ENCODE results near the gene TRIM59.

TRIM59 gene

GRCh38 chr3:160449636-160450598, at the start of gene TRIM59 (continued):
- TF ChIP-seq, protein P1, sequence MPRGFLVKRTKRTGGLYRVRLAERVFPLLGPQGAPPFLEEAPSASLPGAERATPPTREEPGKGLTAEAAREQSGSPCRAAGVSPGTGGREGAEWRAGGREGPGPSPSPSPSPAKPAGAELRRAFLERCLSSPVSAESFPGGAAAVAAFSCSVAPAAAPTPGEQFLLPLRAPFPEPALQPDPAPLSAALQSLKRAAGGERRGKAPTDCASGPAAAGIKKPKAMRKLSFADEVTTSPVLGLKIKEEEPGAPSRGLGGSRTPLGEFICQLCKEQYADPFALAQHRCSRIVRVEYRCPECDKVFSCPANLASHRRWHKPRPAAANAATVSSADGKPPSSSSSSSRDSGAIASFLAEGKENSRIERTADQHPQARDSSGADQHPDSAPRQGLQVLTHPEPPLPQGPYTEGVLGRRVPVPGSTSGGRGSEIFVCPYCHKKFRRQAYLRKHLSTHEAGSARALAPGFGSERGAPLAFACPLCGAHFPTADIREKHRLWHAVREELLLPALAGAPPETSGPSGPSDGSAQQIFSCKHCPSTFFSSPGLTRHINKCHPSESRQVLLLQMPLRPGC (tag by site-specific recombination; IDR thresholded peaks at IDR 0.05), result 0 out of 2 replicates have a peak, but pooled peaks have one; percentile 36
- TF ChIP-seq ZNF335 (tag by site-specific recombination; conservative IDR thresholded peaks at IDR 0.05), result peak; percentile 96
- 0 out of 2 replicates have a peak, but pooled peaks have one; percentile 8 for TF ChIP-seq ZBTB10 (tag by site-specific recombination; IDR thresholded peaks at IDR 0.05)
- TF ChIP-seq, protein P2, sequence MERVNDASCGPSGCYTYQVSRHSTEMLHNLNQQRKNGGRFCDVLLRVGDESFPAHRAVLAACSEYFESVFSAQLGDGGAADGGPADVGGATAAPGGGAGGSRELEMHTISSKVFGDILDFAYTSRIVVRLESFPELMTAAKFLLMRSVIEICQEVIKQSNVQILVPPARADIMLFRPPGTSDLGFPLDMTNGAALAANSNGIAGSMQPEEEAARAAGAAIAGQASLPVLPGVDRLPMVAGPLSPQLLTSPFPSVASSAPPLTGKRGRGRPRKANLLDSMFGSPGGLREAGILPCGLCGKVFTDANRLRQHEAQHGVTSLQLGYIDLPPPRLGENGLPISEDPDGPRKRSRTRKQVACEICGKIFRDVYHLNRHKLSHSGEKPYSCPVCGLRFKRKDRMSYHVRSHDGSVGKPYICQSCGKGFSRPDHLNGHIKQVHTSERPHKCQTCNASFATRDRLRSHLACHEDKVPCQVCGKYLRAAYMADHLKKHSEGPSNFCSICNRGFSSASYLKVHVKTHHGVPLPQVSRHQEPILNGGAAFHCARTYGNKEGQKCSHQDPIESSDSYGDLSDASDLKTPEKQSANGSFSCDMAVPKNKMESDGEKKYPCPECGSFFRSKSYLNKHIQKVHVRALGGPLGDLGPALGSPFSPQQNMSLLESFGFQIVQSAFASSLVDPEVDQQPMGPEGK (tag by site-specific recombination; IDR thresholded peaks at IDR 0.05), result 0 out of 2 replicates have a peak, but pooled peaks have one; percentile 78
- TF ChIP-seq ZNF521 (tag by site-specific recombination; IDR thresholded peaks at IDR 0.05), result no peak
- peak; percentile 57; the same call in 1 of the 2 replicates for TF ChIP-seq ZBTB20 (tag by site-specific recombination; IDR thresholded peaks at IDR 0.05)
- no peak for TF ChIP-seq ZNF404 (tag by site-specific recombination; IDR thresholded peaks at IDR 0.05)
- TF ChIP-seq ZNF416 (tag by site-specific recombination; IDR thresholded peaks at IDR 0.05), result no peak
- TF ChIP-seq ZNF660 (tag by site-specific recombination; IDR thresholded peaks at IDR 0.05), result peak; percentile 2; the same call in 1 of the 2 replicates
- TF ChIP-seq HOXA7 (CRISPR knock-in tag; IDR thresholded peaks at IDR 0.05; ENCODE audit: borderline replicate concordance), result peak; percentile 94; the same call in 1 of the 2 replicates
- TF ChIP-seq, protein P3, sequence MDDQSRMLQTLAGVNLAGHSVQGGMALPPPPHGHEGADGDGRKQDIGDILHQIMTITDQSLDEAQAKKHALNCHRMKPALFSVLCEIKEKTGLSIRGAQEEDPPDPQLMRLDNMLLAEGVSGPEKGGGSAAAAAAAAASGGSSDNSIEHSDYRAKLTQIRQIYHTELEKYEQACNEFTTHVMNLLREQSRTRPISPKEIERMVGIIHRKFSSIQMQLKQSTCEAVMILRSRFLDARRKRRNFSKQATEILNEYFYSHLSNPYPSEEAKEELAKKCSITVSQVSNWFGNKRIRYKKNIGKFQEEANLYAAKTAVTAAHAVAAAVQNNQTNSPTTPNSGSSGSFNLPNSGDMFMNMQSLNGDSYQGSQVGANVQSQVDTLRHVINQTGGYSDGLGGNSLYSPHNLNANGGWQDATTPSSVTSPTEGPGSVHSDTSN (CRISPR knock-in tag; IDR thresholded peaks at IDR 0.05), result peak; percentile 98
- no peak for TF ChIP-seq ZNF555 (tag by site-specific recombination; conservative IDR thresholded peaks at IDR 0.05)
- TF ChIP-seq HIC1 (tag by site-specific recombination; IDR thresholded peaks at IDR 0.05), result peak; percentile 99
- TF ChIP-seq GFI1B (tag by site-specific recombination; IDR thresholded peaks at IDR 0.05), result no peak
- TF ChIP-seq, protein P4, sequence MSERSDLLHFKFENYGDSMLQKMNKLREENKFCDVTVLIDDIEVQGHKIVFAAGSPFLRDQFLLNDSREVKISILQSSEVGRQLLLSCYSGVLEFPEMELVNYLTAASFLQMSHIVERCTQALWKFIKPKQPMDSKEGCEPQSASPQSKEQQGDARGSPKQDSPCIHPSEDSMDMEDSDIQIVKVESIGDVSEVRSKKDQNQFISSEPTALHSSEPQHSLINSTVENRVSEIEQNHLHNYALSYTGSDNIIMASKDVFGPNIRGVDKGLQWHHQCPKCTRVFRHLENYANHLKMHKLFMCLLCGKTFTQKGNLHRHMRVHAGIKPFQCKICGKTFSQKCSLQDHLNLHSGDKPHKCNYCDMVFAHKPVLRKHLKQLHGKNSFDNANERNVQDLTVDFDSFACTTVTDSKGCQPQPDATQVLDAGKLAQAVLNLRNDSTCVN (tag by site-specific recombination; optimal IDR thresholded peaks at IDR 0.05), result peak; percentile 56
- TF ChIP-seq, protein P5, sequence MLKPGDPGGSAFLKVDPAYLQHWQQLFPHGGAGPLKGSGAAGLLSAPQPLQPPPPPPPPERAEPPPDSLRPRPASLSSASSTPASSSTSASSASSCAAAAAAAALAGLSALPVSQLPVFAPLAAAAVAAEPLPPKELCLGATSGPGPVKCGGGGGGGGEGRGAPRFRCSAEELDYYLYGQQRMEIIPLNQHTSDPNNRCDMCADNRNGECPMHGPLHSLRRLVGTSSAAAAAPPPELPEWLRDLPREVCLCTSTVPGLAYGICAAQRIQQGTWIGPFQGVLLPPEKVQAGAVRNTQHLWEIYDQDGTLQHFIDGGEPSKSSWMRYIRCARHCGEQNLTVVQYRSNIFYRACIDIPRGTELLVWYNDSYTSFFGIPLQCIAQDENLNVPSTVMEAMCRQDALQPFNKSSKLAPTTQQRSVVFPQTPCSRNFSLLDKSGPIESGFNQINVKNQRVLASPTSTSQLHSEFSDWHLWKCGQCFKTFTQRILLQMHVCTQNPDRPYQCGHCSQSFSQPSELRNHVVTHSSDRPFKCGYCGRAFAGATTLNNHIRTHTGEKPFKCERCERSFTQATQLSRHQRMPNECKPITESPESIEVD (tag by site-specific recombination; IDR thresholded peaks at IDR 0.05), result no peak
- peak; percentile 68 for TF ChIP-seq ZNF610 (tag by site-specific recombination; IDR thresholded peaks at IDR 0.05; ENCODE audit: borderline replicate concordance)
- no peak for TF ChIP-seq ZSCAN18 (tag by site-specific recombination; IDR thresholded peaks at IDR 0.05)
- peak; percentile 79 for TF ChIP-seq SETDB1 (IDR thresholded peaks at IDR 0.05; ENCODE audit: insufficient read length, low read length)
